K562 (cell line): ENCODE results near the gene HCFC1R1. TPM values are rescaled to one million over a fixed set of nuclear protein-coding genes. Genes with fewer than 3 reads are reported as not detected.

Experiments
- ARID1B ChIP-seq: fragments of 450-650 bp; IDR thresholded peaks from 2 replicates; pipeline ENCODE4 v1.6.1; 2016; ENCODE audit warnings: antibody characterized with exemption, mild to moderate bottlenecking, inconsistent platforms
- COPS2 ChIP-seq: fragments of 450-650 bp; conservative IDR thresholded peaks from 2 replicates; pipeline ENCODE4 v1.6.1; 2016; ENCODE audit warnings: mild to moderate bottlenecking, moderate library complexity
- EP400 ChIP-seq: fragments of 450-650 bp; IDR thresholded peaks from 2 replicates; pipeline ENCODE4 v1.6.1; 2017; ENCODE audit warnings: antibody characterized with exemption, mild to moderate bottlenecking, moderate library complexity
- ESRRB ChIP-seq: fragments of 250-450 bp; sonication (Bioruptor Pico); IDR thresholded peaks from 2 replicates; pipeline ENCODE4 v1.5.0; 2020; ENCODE audit warnings: mild to moderate bottlenecking, moderate library complexity, borderline replicate concordance
- FOXJ2 ChIP-seq: fragments of 200-800 bp; sonication (Bioruptor generic); IDR thresholded peaks from 2 replicates; pipeline ENCODE4 v1.6.1; 2016; ENCODE audit warnings: missing genetic modification characterization, missing compliant biosample characterization
- JUNB ChIP-seq: fragments of 450-650 bp; formaldehyde crosslinking; conservative IDR thresholded peaks from 2 replicates; pipeline ENCODE4 v1.4.0; 2020; ENCODE audit warnings: mild to moderate bottlenecking
- NR2F6 ChIP-seq: fragments of 450-650 bp; formaldehyde crosslinking; IDR thresholded peaks from 2 replicates; pipeline ENCODE4 v1.4.0; 2020; ENCODE audit warnings: mild to moderate bottlenecking
- RHOXF2B ChIP-seq: fragments of 250-450 bp; sonication (Bioruptor Pico); conservative IDR thresholded peaks from 2 replicates; pipeline ENCODE4 v1.5.1; 2021
- ZNF124 ChIP-seq: sonication (generic); formaldehyde crosslinking; IDR thresholded peaks from 2 replicates; pipeline ENCODE4 v1.8.1; 2022; ENCODE audit warnings: missing genetic modification reagents
- ZNF239 ChIP-seq: fragments of 250-450 bp; sonication (Bioruptor Pico); IDR thresholded peaks from 2 replicates; pipeline ENCODE4 v1.4.0; 2020; ENCODE audit warnings: mild to moderate bottlenecking
- polyA plus RNA-seq, 8 experiments: library from polyadenylated mRNA; depleted of rRNA in 4 of 8; stranded (reverse) in 5 of 8; unstranded in 3 of 8; fragments of >200 nt; fragmentation: Nextera tagmentation in 2 of 8; fragmentation: Illumina TruSeq in 1 of 8; extraction: Ambion mirVana in 2 of 8; extraction: Trizol in 1 of 8; gene quantifications; 2 replicates each; pipeline versions ENCODE4 v1.2.1 to v1.2.3, GENCODE V29; 2011 to 2014; ENCODE audit warnings: inconsistent platforms in 1 of 8, missing spikeins in 1 of 8
- total RNA-seq, 7 experiments: library from RNA; depleted of rRNA in 6 of 7; stranded (reverse); fragments of >200 nt in 6 of 7; fragmentation: Illumina TruSeq in 2 of 7; extraction: Trizol in 2 of 7; gene quantifications; 2 replicates each; pipeline versions ENCODE4 v1.2.1 to v1.2.3, GENCODE V29; 2011 to 2021; ENCODE audit warnings: low replicate concordance in 1 of 7
- TF ChIP-seq, protein P1 (sequence below): fragments of 450-650 bp; IDR thresholded peaks from 2 replicates; pipeline ENCODE4 v1.7.1; 2018; ENCODE audit warnings: mild to moderate bottlenecking, low read depth; ENCODE audit not compliant: partially characterized antibody
- TF ChIP-seq, protein P2 (sequence below): fragments of 250-450 bp; sonication (Bioruptor Pico); IDR thresholded peaks from 2 replicates; pipeline ENCODE4 v1.8.0; 2022; ENCODE audit warnings: moderate library complexity, mild to moderate bottlenecking, inconsistent platforms
- TF ChIP-seq, protein P3 (sequence below): fragments of 250-450 bp; sonication (Bioruptor Pico); IDR thresholded peaks from 2 replicates; pipeline ENCODE4 v1.5.0; 2021
- TF ChIP-seq, protein P4 (sequence below): fragments of 450-650 bp; IDR thresholded peaks from 2 replicates; pipeline ENCODE4 v1.6.1; 2018; ENCODE audit not compliant: partially characterized antibody
- TF ChIP-seq, protein P5 (sequence below): sonication (generic); formaldehyde crosslinking; IDR thresholded peaks from 2 replicates; pipeline ENCODE4 v1.8.0; 2022; ENCODE audit warnings: mild to moderate bottlenecking, missing genetic modification reagents
- TF ChIP-seq, protein P6 (sequence below): sonication (generic); formaldehyde crosslinking; IDR thresholded peaks from 2 replicates; pipeline ENCODE4 v1.8.0; 2022; ENCODE audit warnings: missing genetic modification reagents, mild to moderate bottlenecking, borderline replicate concordance

HCFC1R1 gene
- total and polyA plus RNA-seq, 9 of the 15 experiments (the other 6 are each of a cell fraction or from before 2014, with no cell fraction given) = 2.2 to 29.0 (median 11.2) TPM

DNA sequence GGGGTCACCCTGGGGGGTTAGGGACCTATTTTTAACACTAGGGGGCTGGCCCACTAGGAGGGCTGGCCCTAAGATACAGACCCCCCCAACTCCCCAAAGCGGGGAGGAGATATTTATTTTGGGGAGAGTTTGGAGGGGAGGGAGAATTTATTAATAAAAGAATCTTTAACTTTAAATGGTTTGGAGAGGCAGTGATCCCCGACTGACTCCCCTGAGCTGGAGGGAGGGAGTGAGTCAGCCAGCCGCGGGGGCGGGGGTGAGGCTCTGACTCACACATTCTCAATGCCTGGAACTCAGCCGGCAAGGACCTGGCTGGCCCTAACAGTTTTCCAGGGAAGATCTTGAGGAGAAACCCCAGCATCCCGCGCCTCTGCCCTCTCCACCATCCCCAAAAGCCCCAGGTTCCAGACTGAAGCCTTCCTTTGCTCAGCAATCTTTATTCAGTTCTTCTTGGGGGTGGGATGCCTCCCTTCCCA is 1.5 kb downstream of the HCFC1R1 start (continued):
- TF ChIP-seq, protein P1, sequence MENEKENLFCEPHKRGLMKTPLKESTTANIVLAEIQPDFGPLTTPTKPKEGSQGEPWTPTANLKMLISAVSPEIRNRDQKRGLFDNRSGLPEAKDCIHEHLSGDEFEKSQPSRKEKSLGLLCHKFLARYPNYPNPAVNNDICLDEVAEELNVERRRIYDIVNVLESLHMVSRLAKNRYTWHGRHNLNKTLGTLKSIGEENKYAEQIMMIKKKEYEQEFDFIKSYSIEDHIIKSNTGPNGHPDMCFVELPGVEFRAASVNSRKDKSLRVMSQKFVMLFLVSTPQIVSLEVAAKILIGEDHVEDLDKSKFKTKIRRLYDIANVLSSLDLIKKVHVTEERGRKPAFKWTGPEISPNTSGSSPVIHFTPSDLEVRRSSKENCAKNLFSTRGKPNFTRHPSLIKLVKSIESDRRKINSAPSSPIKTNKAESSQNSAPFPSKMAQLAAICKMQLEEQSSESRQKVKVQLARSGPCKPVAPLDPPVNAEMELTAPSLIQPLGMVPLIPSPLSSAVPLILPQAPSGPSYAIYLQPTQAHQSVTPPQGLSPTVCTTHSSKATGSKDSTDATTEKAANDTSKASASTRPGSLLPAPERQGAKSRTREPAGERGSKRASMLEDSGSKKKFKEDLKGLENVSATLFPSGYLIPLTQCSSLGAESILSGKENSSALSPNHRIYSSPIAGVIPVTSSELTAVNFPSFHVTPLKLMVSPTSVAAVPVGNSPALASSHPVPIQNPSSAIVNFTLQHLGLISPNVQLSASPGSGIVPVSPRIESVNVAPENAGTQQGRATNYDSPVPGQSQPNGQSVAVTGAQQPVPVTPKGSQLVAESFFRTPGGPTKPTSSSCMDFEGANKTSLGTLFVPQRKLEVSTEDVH = no peak
- TF ChIP-seq, protein P2, sequence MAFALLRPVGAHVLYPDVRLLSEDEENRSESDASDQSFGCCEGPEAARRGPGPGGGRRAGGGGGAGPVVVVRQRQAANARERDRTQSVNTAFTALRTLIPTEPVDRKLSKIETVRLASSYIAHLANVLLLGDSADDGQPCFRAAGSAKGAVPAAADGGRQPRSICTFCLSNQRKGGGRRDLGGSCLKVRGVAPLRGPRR (CRISPR knock-in tag) = no peak
- TF ChIP-seq FOXJ2 (no peak), COPS2 (no peak), ZNF239 (CRISPR knock-in tag) (no peak), EP400 (no peak), RHOXF2B (no peak), ARID1B (peak; percentile 85), ZNF124 (CRISPR knock-in tag) (no peak), ESRRB (CRISPR knock-in tag) (no peak), JUNB (CRISPR knock-in tag) (peak; percentile 64), NR2F6 (CRISPR knock-in tag) (no peak)
- TF ChIP-seq, protein P3, sequence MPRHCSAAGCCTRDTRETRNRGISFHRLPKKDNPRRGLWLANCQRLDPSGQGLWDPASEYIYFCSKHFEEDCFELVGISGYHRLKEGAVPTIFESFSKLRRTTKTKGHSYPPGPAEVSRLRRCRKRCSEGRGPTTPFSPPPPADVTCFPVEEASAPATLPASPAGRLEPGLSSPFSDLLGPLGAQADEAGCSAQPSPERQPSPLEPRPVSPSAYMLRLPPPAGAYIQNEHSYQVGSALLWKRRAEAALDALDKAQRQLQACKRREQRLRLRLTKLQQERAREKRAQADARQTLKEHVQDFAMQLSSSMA (CRISPR knock-in tag) = no peak
- TF ChIP-seq, protein P4, sequence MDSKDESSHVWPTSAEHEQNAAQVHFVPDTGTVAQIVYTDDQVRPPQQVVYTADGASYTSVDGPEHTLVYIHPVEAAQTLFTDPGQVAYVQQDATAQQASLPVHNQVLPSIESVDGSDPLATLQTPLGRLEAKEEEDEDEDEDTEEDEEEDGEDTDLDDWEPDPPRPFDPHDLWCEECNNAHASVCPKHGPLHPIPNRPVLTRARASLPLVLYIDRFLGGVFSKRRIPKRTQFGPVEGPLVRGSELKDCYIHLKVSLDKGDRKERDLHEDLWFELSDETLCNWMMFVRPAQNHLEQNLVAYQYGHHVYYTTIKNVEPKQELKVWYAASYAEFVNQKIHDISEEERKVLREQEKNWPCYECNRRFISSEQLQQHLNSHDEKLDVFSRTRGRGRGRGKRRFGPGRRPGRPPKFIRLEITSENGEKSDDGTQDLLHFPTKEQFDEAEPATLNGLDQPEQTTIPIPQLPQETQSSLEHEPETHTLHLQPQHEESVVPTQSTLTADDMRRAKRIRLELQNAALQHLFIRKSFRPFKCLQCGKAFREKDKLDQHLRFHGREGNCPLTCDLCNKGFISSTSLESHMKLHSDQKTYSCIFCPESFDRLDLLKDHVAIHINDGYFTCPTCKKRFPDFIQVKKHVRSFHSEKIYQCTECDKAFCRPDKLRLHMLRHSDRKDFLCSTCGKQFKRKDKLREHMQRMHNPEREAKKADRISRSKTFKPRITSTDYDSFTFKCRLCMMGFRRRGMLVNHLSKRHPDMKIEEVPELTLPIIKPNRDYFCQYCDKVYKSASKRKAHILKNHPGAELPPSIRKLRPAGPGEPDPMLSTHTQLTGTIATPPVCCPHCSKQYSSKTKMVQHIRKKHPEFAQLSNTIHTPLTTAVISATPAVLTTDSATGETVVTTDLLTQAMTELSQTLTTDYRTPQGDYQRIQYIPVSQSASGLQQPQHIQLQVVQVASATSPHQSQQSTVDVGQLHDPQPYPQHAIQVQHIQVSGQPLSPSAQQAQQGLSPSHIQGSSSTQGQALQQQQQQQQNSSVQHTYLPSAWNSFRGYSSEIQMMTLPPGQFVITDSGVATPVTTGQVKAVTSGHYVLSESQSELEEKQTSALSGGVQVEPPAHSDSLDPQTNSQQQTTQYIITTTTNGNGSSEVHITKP = peak; percentile 51
- TF ChIP-seq, protein P5, sequence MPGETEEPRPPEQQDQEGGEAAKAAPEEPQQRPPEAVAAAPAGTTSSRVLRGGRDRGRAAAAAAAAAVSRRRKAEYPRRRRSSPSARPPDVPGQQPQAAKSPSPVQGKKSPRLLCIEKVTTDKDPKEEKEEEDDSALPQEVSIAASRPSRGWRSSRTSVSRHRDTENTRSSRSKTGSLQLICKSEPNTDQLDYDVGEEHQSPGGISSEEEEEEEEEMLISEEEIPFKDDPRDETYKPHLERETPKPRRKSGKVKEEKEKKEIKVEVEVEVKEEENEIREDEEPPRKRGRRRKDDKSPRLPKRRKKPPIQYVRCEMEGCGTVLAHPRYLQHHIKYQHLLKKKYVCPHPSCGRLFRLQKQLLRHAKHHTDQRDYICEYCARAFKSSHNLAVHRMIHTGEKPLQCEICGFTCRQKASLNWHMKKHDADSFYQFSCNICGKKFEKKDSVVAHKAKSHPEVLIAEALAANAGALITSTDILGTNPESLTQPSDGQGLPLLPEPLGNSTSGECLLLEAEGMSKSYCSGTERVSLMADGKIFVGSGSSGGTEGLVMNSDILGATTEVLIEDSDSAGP (CRISPR knock-in tag) = no peak
- TF ChIP-seq, protein P6, sequence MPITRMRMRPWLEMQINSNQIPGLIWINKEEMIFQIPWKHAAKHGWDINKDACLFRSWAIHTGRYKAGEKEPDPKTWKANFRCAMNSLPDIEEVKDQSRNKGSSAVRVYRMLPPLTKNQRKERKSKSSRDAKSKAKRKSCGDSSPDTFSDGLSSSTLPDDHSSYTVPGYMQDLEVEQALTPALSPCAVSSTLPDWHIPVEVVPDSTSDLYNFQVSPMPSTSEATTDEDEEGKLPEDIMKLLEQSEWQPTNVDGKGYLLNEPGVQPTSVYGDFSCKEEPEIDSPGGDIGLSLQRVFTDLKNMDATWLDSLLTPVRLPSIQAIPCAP = no peak
